SH-SY5Y (cell line): ENCODE results near the gene CCDC91.

Source experiments
- GATA2 ChIP-seq: IDR thresholded peaks from 2 replicates; pipeline ENCODE4 v1.6.1; 2011; ENCODE audit warnings: mild to moderate bottlenecking, low read depth, low read length
- GATA3 ChIP-seq: IDR thresholded peaks from 2 replicates; pipeline ENCODE4 v1.6.1; 2011; ENCODE audit warnings: low read depth, mild to moderate bottlenecking, low read length, moderate library complexity

- TF ChIP-seq GATA2 (no peak), GATA3 (no peak)
Measured at GRCh38 chr12:28161697-28162096, 28.6 kb upstream of the CCDC91 start.
